GM19455 (cell line): ENCODE results near the gene ADGB.
"Not testable (repeated sequence)": the region's sequence is repeated elsewhere in the genome, so short reads cannot be mapped to it uniquely, and the experiment has no call there.

Experiments used
- ATAC-seq: cut with Tn5 transposase; IDR thresholded peaks from one replicate; pipeline ENCODE4 v1.9.1; 2021; ENCODE audit not compliant: unreplicated experiment

The ADGB gene

GRCh38 chr6:146598772-146599405, at the start of gene ADGB:
TSS of gene ADGB (plus strand) at chr6:146598972. CDS start at chr6:146599041, 69 bp downstream.
- no peak for ATAC-seq

- ATAC-seq: no peak
Measured at GRCh38 chr6:146550911-146551310, 47.9 kb upstream of the ADGB start.

GRCh38 chr6:146551545-146551944, 47.2 kb upstream of the ADGB start:
- ATAC-seq: no peak

- ATAC-seq: no peak
Measured at GRCh38 chr6:146553377-146554135, 45.2 kb upstream of the ADGB start.

- no peak for ATAC-seq
Measured at GRCh38 chr6:146560607-146561006, 38.2 kb upstream of the ADGB start.

GRCh38 chr6:146566661-146567060, 32.1 kb upstream of the ADGB start:
- not testable (repeated sequence) for ATAC-seq

GRCh38 chr6:146568619-146569018, 30.2 kb upstream of the ADGB start:
- not testable (repeated sequence) for ATAC-seq

GRCh38 chr6:146574211-146574610, 24.6 kb upstream of the ADGB start:
- no peak for ATAC-seq

GRCh38 chr6:146578054-146578453, 20.7 kb upstream of the ADGB start:
- ATAC-seq: no peak

- no peak for ATAC-seq
Measured at GRCh38 chr6:146581968-146582367, 16.8 kb upstream of the ADGB start.

GRCh38 chr6:146582857-146583256, 15.9 kb upstream of the ADGB start:
- no peak for ATAC-seq

GRCh38 chr6:146583966-146584365, 14.8 kb upstream of the ADGB start:
- ATAC-seq: no peak

GRCh38 chr6:146587459-146587858, 11.3 kb upstream of the ADGB start:
- ATAC-seq: no peak

- no peak for ATAC-seq
Measured at GRCh38 chr6:146590492-146590891, 8.3 kb upstream of the ADGB start.

GRCh38 chr6:146592451-146592850, 6.3 kb upstream of the ADGB start:
- no peak for ATAC-seq

- ATAC-seq: no peak
Measured at GRCh38 chr6:146593986-146594385, 4.8 kb upstream of the ADGB start.

- no peak for ATAC-seq
Measured at GRCh38 chr6:146594495-146594894, 4.3 kb upstream of the ADGB start.

GRCh38 chr6:146595972-146596731, 2.6 kb upstream of the ADGB start:
- no peak for ATAC-seq

- no peak for ATAC-seq
Measured at GRCh38 chr6:146601352-146601751, 2.6 kb downstream of the ADGB start.

GRCh38 chr6:146602526-146602925, 3.8 kb downstream of the ADGB start:
- ATAC-seq: no peak

GRCh38 chr6:146613947-146614346, 15.2 kb downstream of the ADGB start:
- ATAC-seq: no peak

- no peak for ATAC-seq
Measured at GRCh38 chr6:146620655-146621054, 21.9 kb downstream of the ADGB start.
